ENCODE results near the gene CCR5AS.
"Not testable (repeated sequence)": the region's sequence is repeated elsewhere in the genome, so short reads cannot be mapped to it uniquely, and the experiment has no call there.

CCR5AS gene

GRCh38 chr3:46393554-46394434 is 13.1 kb downstream of the CCR5AS start:
- peaks cover 6 to 78% (median 15%) of the 10 kb centered on the region in 10 experiments; a peak in 18 of 20 replicates for H3K4me1 ChIP-seq
- no peaks in the 10 kb centered on the region for H3K36me3 ChIP-seq
- H3K9me3 ChIP-seq (replicated peaks in 1 of 11), result no peaks in the 10 kb centered on the region; a peak in 1 of 22 replicates
- no peaks in the 10 kb centered on the region for H4K20me1 ChIP-seq
- no peak for TF ChIP-seq Cebpa-rat (IDR thresholded peaks at IDR 0.05)
- no peak overlapping the region; a peak in 1 of 22 replicates for H3K27ac ChIP-seq
- H3K4me2 ChIP-seq, result peak overlapping the region in 3 of 11 experiments; percentile 76 to 94 (median 85); a peak in 5 of 22 replicates
- no peaks in the 10 kb centered on the region for H3K27me3 ChIP-seq
- no peak overlapping the region for H3K4me3 ChIP-seq
- H3K9ac ChIP-seq, result 0 out of 22 replicates have a peak overlapping the region, but pooled peaks of 1 of the 11 experiments have one; percentile 6

- H3K27ac ChIP-seq, result no peak overlapping the region
- no peaks in the 10 kb centered on the region for H3K27me3 ChIP-seq
- H3K9me3 ChIP-seq (replicated peaks in 1 of 11), result peaks cover 0 to 4% (median under 1%) of the 10 kb centered on the region in 11 experiments; a peak in 8 of 22 replicates
- H3K4me3 ChIP-seq, result no peak overlapping the region
- H3K4me1 ChIP-seq, result peaks cover 6 to 78% (median 15%) of the 10 kb centered on the region in 10 experiments; a peak in 18 of 20 replicates
- no peaks in the 10 kb centered on the region for H4K20me1 ChIP-seq
- peak overlapping the region in 2 of 11 experiments; percentile 85 to 94; a peak in 4 of 22 replicates for H3K4me2 ChIP-seq
- no peak for TF ChIP-seq Cebpa-rat (IDR thresholded peaks at IDR 0.05)
- H3K9ac ChIP-seq, result no peak overlapping the region
- H3K36me3 ChIP-seq, result no peaks in the 10 kb centered on the region
Measured at GRCh38 chr3:46393011-46393410, 13.9 kb downstream of the CCR5AS start.

GRCh38 chr3:46391526-46391925 is 15.3 kb downstream of the CCR5AS start:
- not testable (repeated sequence) for H3K27ac ChIP-seq, H3K9ac ChIP-seq, H3K4me3 ChIP-seq, H4K20me1 ChIP-seq, H3K27me3 ChIP-seq, H3K36me3 ChIP-seq
- Histone ChIP-seq H3K9me3 (replicated peaks in 1 of 11) (peaks cover 0 to 15% (median 10%) of the 10 kb centered on the region in 11 experiments; a peak in 11 of 22 replicates), H3K4me2 (peak overlapping the region in 1 of 11 experiments; percentile 94; a peak in 1 of 22 replicates), H3K4me1 (peaks cover 5 to 79% (median 13%) of the 10 kb centered on the region in 10 experiments; a peak in 18 of 20 replicates)

GRCh38 chr3:46389306-46389705 is 17.6 kb downstream of the CCR5AS start:
- H3K27ac ChIP-seq, result peak overlapping the region in 3 of 11 experiments; percentile 1 to 44 (median 3); a peak in 2 of 22 replicates
- H4K20me1 ChIP-seq, result no peaks in the 10 kb centered on the region
- H3K4me2 ChIP-seq, result peak overlapping the region in 3 of 11 experiments; percentile 33 to 82 (median 72); a peak in 5 of 22 replicates
- no peak overlapping the region for H3K9ac ChIP-seq
- no peaks in the 10 kb centered on the region for H3K27me3 ChIP-seq
- no peak overlapping the region for H3K4me3 ChIP-seq
- no peak for TF ChIP-seq Cebpa-rat (IDR thresholded peaks at IDR 0.05)
- H3K9me3 ChIP-seq (replicated peaks in 1 of 11), result peaks cover 0 to 15% (median 10%) of the 10 kb centered on the region in 11 experiments; a peak in 12 of 22 replicates
- no peaks in the 10 kb centered on the region for H3K36me3 ChIP-seq
- H3K4me1 ChIP-seq, result peaks cover 8 to 79% (median 15%) of the 10 kb centered on the region in 10 experiments

GRCh38 chr3:46388847-46389246 is 18.0 kb downstream of the CCR5AS start:
- H4K20me1 ChIP-seq, H3K9ac ChIP-seq, H3K4me3 ChIP-seq, H3K27me3 ChIP-seq, H3K36me3 ChIP-seq: not testable (repeated sequence)
- peak overlapping the region in 3 of 11 experiments; percentile 30 to 63 (median 44); a peak in 3 of 22 replicates for H3K27ac ChIP-seq
- peaks cover 13 to 79% (median 20%) of the 10 kb centered on the region in 10 experiments for H3K4me1 ChIP-seq
- peak overlapping the region in 3 of 11 experiments; percentile 33 to 82 (median 72); a peak in 5 of 22 replicates for H3K4me2 ChIP-seq
- peaks cover 0 to 15% (median 10%) of the 10 kb centered on the region in 11 experiments; a peak in 12 of 22 replicates for H3K9me3 ChIP-seq (replicated peaks in 1 of 11)

GRCh38 chr3:46386205-46386604 is 20.7 kb downstream of the CCR5AS start:
- no peaks in the 10 kb centered on the region for H3K27me3 ChIP-seq
- no peak overlapping the region for H3K4me3 ChIP-seq
- peak overlapping the region in 1 of 11 experiments; percentile 32; a peak in 1 of 22 replicates for H3K9ac ChIP-seq
- peak overlapping the region in 4 of 11 experiments; percentile 9 to 82 (median 66); a peak in 7 of 22 replicates for H3K4me2 ChIP-seq
- peaks cover 27 to 90% (median 31%) of the 10 kb centered on the region in 10 experiments for H3K4me1 ChIP-seq
- no peaks in the 10 kb centered on the region for H4K20me1 ChIP-seq
- TF ChIP-seq Cebpa-rat (IDR thresholded peaks at IDR 0.05), result no peak
- H3K27ac ChIP-seq, result peak overlapping the region in 3 of 11 experiments; percentile 11 to 31 (median 23); a peak in 3 of 22 replicates
- no peaks in the 10 kb centered on the region for H3K36me3 ChIP-seq
- peaks cover 0 to 15% (median 10%) of the 10 kb centered on the region in 11 experiments; a peak in 12 of 22 replicates for H3K9me3 ChIP-seq (replicated peaks in 1 of 11)

GRCh38 chr3:46383951-46384330 is 22.9 kb downstream of the CCR5AS start:
- Histone ChIP-seq H3K4me3 (peak overlapping the region in 2 of 10 experiments; percentile 8 to 33; a peak in 3 of 20 replicates), H3K27me3 (no peaks in the 10 kb centered on the region), H3K9ac (peak overlapping the region in 6 of 11 experiments; percentile 9 to 66 (median 44); a peak in 9 of 22 replicates), H3K36me3 (no peaks in the 10 kb centered on the region), H3K4me2 (peak overlapping the region; percentile 67 to 83 (median 76)), H4K20me1 (no peaks in the 10 kb centered on the region), H3K4me1 (peaks cover 37 to 98% (median 41%) of the 10 kb centered on the region in 10 experiments), H3K9me3 (replicated peaks in 1 of 11) (peaks cover 0 to 15% (median 10%) of the 10 kb centered on the region in 11 experiments; a peak in 12 of 22 replicates), H3K27ac (peak overlapping the region; percentile 42 to 82 (median 72); a peak in 18 of 22 replicates)
- TF ChIP-seq Cebpa-rat (IDR thresholded peaks at IDR 0.05), result no peak

- peaks cover 37 to 96% (median 41%) of the 10 kb centered on the region in 10 experiments for H3K4me1 ChIP-seq
- H3K4me3 ChIP-seq, result peak overlapping the region in 4 of 10 experiments; percentile 4 to 33 (median 6); a peak in 3 of 20 replicates
- peaks cover 0 to 15% (median 10%) of the 10 kb centered on the region in 11 experiments; a peak in 12 of 22 replicates for H3K9me3 ChIP-seq (replicated peaks in 1 of 11)
- H4K20me1 ChIP-seq, result no peaks in the 10 kb centered on the region
- H3K27me3 ChIP-seq, result no peaks in the 10 kb centered on the region
- no peaks in the 10 kb centered on the region for H3K36me3 ChIP-seq
- no peak for TF ChIP-seq Cebpa-rat (IDR thresholded peaks at IDR 0.05)
- peak overlapping the region; percentile 67 to 83 (median 76) for H3K4me2 ChIP-seq
- peak overlapping the region in 10 of 11 experiments; percentile 9 to 66 (median 21); a peak in 14 of 22 replicates for H3K9ac ChIP-seq
- H3K27ac ChIP-seq, result peak overlapping the region; percentile 42 to 82 (median 72); a peak in 21 of 22 replicates
Measured at GRCh38 chr3:46383211-46383950, 23.5 kb downstream of the CCR5AS start.
